Sigmoid colon (tissue), 3 donors: ENCODE measurements around the gene SPATA13.

ENCODE experiments used
- POLR2A ChIP-seq, 2 donors: fragments of 450-650 bp; IDR thresholded peaks; one replicate each; pipeline ENCODE4 v1.6.1; 2016; ENCODE audit warnings: antibody characterized with exemption in 2 of 2, mild to moderate bottlenecking in 2 of 2, moderate library complexity in 2 of 2
- TF ChIP-seq, protein P1 (sequence below), 4 experiments: fragments of 450-650 bp in 3 of 4; fragments of 200-600 bp in 1 of 4; IDR thresholded peaks; one replicate each; pipeline ENCODE4 v1.5.1; 2016 to 2019; ENCODE audit warnings: antibody characterized with exemption in 4 of 4, mild to moderate bottlenecking in 3 of 4, moderate library complexity in 2 of 4

DNA sequence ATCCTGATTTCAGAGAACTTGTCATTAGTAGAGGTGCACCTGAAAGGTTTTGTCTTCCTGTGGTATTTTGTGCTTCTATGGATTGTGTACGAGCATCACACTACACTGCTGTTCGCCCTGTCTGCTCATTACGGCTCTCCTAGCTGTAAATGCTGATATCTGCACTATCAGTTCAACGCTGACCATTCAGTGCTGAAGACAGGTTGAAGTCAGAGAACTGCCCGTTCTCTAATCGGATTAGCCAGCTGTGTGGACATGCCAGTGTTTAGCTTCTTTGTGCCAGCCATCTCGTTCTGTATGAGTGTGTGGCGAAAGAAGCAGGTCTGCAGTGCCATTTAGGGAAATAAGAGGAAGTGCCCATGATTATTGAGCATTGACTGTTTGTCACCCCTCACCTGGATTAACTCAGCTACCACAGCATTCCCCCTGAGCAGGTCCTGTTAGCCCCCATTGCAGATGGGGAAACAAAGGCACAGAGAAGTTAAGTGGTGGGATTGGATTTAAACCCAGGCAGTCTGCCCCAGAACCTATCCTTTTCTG, 127.3 kb downstream of the SPATA13 start:
- TF ChIP-seq, protein P1, sequence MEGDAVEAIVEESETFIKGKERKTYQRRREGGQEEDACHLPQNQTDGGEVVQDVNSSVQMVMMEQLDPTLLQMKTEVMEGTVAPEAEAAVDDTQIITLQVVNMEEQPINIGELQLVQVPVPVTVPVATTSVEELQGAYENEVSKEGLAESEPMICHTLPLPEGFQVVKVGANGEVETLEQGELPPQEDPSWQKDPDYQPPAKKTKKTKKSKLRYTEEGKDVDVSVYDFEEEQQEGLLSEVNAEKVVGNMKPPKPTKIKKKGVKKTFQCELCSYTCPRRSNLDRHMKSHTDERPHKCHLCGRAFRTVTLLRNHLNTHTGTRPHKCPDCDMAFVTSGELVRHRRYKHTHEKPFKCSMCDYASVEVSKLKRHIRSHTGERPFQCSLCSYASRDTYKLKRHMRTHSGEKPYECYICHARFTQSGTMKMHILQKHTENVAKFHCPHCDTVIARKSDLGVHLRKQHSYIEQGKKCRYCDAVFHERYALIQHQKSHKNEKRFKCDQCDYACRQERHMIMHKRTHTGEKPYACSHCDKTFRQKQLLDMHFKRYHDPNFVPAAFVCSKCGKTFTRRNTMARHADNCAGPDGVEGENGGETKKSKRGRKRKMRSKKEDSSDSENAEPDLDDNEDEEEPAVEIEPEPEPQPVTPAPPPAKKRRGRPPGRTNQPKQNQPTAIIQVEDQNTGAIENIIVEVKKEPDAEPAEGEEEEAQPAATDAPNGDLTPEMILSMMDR (IDR thresholded peaks at IDR 0.05): no peak
- TF ChIP-seq POLR2A (IDR thresholded peaks at IDR 0.05): no peak
